Activated CD4-positive, alpha-beta T cell treated with anti-CD3 and anti-CD28 coated beads, Interleukin-2, amount 50 U/mL, for 16 hours (primary cell): ENCODE data around the gene SYPL1.
A peak's percentile ranks its signal among the peaks of the same experiment; 100 is the strongest.

Experiments used
- DNase-seq: peaks from one replicate; pipeline ENCODE4 v3.0.0-alpha.2; 2020

Gene SYPL1

DNA sequence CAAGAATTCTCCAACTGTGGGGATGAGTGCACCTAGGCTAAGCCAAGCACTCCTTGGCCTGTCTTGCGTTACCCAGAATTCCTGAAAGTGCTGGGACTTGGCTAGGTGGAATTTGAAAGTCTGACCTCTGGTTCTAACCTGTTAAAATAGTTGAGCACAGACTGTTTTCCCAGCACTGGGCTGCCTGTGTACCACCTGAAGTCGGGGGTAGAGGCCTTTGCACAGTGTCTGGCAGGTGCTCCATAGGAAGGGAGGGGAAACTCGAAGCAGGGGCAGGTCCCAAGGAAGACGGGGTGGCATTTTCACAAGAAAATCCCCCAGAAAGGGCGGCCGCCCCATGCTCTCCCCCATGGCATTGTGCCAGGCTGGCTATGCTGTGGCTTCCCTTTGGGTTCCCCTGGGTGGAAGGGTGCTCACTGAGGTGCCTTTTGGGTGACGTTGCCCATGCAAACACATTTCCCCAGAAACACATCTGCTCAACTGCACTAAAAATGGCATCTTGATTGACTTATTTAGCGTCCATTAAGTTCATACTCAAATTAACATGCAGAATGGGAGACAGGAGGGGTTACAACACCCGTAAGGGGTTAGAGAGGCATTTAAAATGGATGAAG is 62.9 kb downstream of the SYPL1 start:
- no peak for DNase-seq

DNA sequence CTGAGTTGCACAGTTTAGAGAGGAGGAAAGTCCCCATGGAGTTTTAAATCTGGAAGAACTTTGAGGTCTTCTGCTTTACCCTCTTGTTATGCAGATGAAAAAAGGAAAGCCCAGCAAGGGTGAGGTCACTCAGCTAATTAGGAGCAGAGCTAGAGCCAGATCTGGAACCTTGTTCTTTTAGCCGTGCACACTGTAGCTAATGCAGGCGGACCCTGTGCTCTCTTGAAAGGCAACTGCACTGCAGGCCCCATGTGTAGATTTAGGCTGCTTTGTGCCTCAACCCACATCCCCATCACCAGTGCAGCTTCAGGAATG is 63.4 kb downstream of the SYPL1 start:
- no peak for DNase-seq

GRCh38 chr7:106047818-106048705 is 64.0 kb downstream of the SYPL1 start:
- no peak for DNase-seq

DNA sequence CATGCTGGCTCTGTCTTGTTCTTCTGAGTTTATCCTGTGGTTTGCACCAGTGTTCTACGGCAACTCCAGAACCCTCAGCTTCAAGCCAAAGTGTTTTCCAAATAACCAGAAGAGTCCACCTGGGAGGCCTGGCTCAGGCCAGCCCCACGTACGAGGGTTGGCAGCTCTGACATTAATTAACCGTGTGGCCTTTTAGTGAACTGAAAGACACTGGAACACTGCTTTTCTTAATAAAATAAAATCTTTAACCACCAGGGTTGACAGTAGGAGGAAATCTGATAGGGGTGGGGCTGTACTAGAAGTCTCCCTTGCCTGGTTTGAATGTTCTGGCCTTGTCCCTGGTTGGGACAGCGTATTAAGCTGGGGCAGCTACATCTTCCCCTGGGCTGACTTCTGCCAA is 64.9 kb downstream of the SYPL1 start:
- no peak for DNase-seq

GRCh38 chr7:106045586-106045985 is 66.5 kb downstream of the SYPL1 start:
- DNase-seq, result no peak

DNA sequence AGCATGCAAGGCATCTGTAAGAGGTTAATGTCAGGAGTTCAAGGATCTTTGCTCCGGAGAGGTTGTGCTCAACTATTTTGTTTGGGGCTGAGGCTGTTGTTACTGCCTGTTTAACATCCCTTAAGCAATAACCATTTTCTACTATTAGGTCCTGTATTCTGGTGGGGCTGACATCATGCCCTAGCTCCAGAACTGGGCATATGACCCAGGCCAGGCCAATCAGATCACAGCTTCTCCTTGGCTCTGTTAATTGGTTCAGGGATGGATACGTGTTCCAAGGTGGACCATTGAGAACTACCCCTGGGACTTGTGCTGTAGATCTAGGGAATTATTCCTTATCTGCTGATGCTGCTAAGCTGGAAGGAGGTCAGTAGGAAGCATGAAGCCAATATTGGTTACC is 67.0 kb downstream of the SYPL1 start:
- no peak for DNase-seq

DNA sequence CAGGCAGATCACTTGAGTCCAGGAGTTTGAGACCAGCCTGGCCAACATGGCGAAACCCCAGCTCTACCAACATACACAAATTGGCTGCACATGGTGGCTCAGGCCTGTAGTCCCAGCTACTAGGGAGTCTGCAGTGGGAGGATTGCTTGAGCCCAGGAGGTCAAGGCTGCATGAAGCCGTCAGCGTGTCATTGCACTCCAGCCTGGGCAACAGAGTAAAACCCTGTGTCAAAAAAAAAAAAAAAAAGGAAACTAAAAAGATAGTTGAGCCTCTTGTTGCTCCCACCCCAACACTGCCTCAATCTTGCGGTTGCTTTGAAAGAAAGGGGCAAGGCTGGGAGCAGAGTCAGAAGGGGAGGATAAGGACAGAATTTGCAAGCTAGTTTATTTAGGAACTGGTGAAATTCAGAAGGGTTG is 69.9 kb downstream of the SYPL1 start:
- DNase-seq, result no peak

DNA sequence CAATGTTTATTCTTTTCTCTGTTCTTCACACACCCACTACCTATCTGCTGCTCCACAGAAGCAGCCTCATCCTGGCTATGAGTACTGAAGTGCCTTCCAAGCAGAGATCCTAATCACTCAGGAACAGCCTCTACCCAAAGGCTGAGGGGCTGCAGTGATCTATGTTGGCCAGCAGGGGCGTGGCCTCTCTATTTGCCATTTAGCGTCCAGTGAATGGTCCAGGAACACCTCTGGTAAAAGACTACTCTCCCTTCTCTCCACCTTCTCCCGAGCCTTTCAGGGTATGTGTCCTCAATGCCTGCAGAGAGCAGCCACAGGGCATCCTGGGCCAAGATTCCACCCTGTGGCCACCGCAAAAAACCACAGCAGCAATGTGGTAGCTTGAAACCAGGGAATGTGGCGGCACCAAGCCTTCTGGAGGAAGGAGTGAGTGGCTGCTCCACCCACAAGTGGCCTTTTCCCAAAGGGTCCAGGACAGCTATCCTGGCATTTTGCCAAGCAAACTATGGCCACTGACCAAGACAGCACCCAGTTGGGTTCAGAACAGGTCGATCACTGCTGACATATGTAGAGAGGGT is 70.9 kb downstream of the SYPL1 start:
- DNase-seq, result peak; percentile 34
